ENCODE data around the gene MYL5.
"Not testable (repeated sequence)": the region's sequence is repeated elsewhere in the genome, so short reads cannot be mapped to it uniquely, and the experiment has no call there.

MYL5 gene, protein sequence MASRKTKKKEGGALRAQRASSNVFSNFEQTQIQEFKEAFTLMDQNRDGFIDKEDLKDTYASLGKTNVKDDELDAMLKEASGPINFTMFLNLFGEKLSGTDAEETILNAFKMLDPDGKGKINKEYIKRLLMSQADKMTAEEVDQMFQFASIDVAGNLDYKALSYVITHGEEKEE

DNA sequence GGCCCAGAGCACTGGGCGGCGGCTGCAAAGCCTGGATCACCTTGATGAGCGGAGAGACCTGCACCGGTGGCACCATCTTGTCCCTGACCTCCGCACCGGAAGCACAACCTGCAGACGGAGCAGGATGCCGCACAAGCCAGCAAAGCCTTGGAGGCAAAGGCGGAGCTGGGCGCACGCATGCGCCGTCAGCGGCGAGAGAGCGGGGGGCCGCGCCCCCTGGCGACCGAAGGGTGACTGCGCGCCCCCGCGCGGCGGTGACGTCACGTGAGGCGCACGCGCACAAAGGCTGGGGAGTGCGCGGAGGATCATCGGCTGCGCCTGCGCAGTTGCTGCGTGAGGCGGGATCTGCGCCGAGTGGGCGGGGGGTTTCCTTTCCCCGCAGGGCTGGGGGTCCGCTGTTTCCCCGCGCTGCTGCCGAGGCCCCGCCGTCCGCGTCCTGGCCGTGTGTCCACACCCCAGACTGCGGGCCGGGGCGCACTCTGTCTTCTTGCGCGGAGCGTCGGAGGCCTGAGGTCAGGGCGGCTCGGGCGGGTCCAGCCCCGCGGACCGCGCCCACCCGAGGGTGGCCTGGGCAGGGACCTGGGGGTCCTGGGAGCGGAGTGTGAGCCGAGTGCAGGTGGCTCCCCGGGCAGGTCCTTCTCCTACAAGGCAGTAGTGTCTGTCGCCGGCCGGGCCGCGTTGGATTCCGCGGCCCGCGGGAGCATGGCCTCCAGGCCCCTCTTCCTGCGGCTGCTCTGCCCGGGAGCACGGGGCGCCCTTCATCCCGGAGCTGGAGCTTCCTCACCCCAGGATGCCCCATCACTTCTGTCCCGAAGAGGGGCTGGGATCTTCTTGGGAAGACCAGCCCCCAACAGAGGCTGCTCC lies at the start of gene MYL5, which contains the start of gene ATP5ME:
Gene MYL5 (plus strand): TSS at position 371 of the 864 bp plus-strand sequence. CDS start 3,485 bp downstream, outside the sequence.
Gene ATP5ME (minus strand): TSS at position 105 of the 864 bp plus-strand sequence. CDS start 29 bp downstream, at position 76.
- DNase-seq (ENCODE audit: low read depth in 2 of 3, low spot score in 2 of 3): peak; percentile 94 to 98 (median 96)

DNA sequence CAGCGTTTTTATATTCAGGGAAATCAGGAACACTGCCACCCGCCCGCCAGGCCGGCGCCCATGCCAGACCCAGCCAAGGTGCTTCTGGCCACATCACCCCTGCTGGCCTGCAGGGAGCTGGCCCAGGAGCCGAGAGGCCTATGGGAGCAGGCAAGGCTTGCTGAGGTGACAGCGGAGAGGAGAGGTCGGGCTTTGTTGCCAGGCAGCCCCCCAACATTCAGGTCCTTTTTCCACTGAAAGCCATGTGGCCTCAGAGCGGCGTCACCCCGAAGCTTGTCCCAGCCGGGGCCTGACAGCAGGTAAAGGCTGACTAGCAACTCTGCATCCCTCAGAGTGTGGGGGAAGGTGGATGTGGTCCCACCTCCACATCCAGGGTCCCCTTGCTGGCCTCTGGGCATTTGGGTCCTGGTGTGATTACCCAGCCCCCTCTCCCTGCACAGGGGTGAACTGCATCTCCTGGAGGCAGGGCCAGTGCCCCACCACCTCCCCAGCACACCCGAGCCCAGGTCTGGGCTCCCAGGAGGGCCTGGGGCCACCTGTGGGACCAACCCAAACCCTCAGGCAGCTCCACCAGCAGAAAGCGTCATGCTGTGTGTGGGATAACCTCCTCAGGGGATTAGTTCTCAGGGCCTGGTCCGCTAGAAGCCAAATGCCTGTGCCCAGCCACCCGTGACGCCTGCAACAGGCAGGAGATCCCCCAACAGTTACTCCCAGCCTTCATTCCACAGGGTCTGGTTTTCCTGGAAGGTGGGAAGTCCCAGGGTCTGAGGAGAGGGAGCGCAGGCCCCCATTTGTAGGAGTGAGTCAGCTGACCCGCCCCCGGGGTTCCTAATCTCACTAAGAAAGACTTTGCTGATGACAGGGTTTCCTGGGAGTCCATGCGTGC lies 49.4 kb upstream of the MYL5 start, which contains the start of gene PDE6B:
Gene PDE6B (plus strand): TSS at position 869 of the 886 bp plus-strand sequence. CDS start 54 bp downstream, outside the sequence.
- DNase-seq (ENCODE audit: low read depth in 2 of 3, low spot score in 2 of 3): no peak

DNA sequence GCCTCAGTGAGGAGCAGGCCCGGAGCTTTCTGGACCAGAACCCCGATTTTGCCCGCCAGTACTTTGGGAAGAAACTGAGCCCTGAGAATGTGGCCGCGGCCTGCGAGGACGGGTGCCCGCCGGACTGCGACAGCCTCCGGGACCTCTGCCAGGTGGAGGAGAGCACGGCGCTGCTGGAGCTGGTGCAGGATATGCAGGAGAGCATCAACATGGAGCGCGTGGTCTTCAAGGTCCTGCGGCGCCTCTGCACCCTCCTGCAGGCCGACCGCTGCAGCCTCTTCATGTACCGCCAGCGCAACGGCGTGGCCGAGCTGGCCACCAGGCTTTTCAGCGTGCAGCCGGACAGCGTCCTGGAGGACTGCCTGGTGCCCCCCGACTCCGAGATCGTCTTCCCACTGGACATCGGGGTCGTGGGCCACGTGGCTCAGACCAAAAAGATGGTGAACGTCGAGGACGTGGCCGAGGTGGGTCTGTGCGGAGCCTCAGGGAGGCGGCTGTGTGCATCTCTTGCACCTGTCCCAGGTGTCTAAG lies 48.6 kb upstream of the MYL5 start:
- DNase-seq (ENCODE audit: low read depth in 2 of 3, low spot score in 2 of 3): no peak

DNA sequence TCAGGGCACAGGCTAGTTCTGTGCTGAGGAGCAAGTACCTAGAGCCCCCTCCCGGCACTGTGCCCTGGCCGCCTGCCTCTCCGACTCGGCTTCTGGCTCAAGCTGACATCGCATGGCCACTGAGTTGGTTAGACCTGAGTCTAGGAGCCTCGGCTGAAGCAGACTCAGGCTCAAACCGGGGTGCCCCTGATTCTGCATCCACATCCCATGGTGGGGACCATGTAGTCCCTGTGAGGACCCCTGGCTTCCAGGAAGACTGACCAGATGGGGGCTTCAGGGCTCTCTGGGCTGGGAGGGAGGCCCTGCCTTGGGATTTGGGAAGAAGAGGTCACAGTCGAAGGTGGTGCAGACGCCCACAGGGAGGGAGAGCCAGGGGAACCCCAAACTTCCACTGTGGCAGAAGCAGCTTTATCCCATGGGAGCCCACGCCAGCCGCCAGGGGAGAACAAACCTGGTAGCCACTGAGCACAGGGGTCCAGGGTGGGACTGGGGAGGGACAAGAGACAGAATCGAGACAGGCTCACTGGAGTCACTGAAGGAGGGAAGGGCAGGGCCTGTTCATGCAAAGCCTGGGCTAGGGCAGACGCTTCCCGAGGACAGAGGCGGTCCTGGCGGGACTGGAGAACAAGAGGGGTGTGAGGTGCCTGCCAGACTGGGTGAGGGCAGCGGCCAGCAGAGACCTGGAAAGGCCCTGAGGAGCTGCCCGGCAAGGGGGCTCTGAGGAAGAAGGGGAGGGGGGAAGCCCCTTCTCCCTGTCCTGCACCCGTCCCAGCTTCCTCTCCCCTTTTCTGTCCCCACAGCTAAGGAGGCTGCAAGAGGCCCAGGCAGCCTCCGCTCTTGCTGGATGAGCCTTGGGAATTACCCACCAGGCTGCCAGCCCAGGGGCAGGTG lies 47.9 kb upstream of the MYL5 start:
- DNase-seq (ENCODE audit: low read depth in 2 of 3, low spot score in 2 of 3): no peak

DNA sequence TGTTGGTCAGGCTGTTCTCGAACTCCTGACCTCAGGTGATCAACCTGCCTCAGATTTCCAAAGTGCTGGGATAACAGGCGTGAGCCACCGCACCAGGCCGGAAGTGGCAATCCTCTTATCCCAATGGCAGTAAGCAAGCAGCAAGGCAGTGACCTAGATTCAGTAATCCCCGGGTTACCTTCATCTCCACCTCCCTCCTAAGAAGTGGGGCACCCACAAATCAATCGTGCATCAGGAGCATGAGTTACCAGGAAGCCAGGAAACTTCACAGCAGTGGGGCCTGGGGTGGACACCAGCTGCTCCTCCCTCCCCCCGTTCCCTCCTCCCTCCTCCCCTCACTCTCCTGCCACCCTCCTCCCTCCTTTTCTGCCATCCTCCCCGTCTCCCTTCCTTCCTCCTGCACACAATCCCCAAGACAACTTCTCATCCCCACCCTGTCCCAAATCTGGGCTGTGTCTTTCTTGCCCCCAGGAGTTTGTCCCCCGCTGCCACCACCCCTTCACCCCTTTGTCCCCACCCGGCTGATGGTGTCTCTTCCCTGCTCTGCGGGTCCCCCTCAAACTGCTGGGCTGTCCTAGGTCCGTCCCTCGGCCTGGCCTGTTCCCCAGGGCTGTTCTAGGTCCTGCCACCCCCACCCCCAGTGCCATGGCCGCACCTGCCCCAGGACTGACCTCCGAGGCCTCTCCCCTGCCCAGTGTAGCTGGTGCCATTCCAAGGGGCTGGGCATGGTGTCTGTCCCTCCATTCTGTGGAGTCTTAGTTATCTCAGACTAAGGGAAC lies 46.8 kb upstream of the MYL5 start:
- no peak for DNase-seq (ENCODE audit: low read depth in 2 of 3, low spot score in 2 of 3)

DNA sequence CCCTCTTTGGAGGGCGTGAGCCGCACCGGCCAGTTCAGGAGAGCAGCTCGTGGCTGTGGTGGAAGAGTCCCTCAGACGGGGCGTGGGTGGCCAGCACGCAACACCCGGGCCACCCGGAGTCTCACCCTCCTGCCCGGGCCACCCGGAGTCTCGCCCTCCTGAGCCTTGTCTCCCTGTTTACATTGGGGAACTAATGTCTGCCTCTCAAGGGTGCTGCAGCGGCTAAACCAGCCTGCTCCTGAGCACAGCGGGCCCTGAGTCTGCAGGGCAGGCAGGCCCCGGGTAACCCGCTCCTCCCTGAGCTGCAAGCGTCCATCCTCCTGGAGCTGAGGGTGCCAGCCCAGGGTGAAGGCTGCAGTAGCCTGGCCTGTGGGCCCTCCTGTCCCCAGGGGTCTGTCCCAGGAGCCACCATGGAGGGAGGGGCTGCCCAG lies 46.0 kb upstream of the MYL5 start:
- DNase-seq (ENCODE audit: low read depth in 2 of 3, low spot score in 2 of 3): no peak

DNA sequence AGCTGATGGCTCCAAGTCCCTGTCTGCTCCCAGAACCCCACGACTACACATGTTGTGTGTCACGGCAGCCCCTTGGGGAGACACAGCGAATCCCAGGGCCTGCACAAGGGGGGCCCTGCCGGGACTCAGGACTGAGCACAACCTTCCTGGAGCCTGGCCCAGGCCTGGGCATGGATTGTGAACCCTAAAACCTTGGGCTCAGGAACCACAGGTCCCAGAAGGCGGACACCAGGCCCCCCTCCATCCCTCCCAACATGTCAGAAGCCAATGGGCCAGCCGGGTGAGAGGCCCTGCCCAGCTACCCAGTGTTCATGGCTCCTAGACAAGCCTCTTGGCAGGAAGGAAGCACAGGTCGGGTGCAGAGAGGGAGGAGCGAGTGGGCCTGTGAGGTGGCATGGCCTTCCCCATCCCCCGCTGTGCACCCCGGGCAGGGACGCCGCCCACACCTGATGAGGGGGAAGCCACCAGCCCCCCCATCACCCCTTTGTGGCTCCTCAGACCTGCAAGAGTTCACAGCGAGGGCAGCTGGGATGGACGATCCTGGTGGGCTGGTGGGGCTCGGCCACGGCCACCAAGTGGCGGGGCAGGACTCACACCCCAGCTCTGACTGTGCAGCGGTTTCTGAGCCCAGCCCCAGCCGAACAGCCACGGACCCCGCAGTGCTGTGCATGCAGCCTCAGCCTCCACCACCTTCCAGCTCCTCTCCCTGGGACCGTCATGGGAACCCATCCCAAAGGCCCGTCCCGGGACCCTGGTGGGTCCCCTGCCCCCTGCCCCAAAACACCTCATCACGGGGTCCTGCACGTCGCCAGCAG lies 45.3 kb upstream of the MYL5 start:
- DNase-seq (ENCODE audit: low read depth in 2 of 3, low spot score in 2 of 3): no peak

DNA sequence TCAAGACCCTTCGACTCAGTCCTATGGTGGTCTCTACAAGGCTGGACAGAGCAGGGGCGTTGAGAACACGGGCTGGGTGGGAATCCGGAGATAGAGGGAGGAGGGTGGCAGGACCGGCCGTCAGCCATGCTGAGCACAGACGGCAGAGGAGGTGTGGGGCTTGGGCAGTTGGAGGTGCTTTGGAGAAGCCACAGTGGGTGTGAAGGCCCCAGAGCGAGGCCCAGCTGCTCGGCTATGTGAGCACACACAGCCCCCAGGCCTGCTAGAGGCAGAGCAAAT lies 44.8 kb upstream of the MYL5 start:
- no peak for DNase-seq (ENCODE audit: low read depth in 2 of 3, low spot score in 2 of 3)

DNA sequence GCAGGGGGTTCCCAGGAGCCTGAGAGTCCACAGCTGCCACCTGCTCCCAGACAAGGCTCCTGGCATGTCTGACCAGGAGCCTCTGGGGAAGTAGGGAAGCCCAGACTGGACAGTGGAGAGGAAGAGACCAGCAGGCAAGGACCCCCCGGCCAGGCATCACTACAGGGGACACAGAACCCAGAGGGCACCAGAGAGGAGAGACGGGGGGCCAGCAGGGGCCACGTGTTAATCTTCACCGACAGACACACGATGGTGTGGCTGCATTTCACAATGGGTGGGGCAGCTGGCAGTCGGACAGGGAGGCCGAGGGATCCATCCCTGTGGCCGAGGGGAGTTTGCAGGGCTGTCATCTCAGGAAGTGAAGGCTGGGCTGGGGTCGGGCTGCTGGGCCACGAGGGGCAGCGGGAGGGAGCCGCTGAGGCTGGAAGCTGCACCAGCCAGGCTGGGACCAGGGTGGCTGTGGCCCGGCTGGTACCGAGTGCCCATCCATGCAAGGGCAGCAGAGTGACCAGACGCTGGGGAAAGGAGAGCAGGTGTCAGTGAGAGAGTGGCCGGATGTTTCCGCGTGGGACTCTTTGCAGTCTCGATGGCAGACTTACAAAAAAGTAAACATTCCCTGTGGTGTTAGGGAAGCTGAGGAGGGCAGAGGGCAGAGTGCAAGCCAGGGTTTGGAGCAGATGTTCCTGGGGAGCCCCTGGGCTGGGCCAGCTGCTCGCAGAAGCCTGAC lies 44.3 kb upstream of the MYL5 start:
- no peak for DNase-seq (ENCODE audit: low read depth in 2 of 3, low spot score in 2 of 3)

DNA sequence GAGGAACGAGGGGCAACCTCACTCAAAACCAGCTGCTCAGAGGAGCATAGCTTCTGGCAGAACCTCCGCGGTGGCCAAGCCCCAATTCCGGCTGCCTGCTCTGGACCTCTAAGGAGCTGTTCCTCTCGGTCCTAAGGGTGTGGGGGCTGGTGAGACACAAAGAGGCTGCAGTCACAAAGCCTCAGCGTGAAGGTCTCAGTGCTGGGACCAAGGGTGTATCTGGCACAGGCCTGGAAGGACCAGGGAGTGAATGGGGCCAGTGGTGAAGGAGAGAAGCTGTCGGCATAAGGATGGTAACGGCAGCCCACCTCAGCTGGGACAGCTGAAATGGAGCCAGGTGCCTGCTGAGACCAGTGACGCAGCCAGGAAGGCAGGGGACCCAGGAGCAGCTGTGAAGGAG lies 43.7 kb upstream of the MYL5 start:
- DNase-seq (ENCODE audit: low read depth in 2 of 3, low spot score in 2 of 3): no peak

DNA sequence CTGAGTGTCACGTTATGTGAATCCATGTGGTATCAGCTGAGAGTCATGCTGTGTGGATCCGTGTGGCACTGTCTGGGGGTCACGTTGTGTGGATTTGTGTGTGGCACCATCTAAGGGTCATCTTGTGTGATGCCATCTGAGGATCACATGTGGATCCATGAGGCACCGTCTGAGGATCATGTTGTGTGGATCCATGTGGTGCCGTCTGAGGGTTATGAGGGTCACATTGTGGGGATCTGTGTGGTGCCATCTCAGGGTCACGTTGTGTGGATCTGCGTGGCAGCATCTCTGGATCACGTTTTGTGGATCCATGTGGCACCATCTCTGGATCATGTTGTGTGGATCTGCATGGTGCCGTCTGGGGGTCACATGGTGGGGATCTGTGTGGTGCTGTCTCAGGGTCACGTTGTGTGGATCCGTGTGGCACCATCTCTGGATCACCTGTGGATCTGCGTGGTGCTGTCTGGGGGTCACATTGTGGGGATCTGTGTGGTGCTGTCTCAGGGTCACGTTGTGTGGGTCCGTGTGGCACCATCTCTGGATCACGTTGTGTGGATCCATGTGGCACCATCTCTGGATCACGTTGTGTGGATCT lies 42.0 kb upstream of the MYL5 start:
- DNase-seq (ENCODE audit: low read depth in 2 of 3, low spot score in 2 of 3): no peak

DNA sequence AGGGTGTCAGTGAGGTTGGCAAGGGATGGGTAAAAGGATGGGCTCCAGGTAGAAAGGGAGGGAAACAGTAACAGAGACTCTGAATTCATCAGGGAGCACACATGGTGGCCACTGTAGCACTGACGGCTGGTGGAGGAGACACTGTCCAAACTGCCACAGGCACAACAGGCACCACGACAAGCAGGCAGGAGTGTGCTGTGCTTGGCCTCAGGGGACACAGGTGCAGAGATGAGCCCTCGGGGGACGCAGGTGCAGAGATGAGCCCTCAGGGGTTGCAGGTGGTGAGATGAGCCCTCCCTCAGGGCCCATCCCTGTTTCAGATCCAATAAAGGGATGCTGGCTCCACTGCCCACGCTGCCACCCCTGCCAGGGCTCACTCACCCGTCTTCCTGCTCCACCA lies 41.4 kb upstream of the MYL5 start:
- no peak for DNase-seq (ENCODE audit: low read depth in 2 of 3, low spot score in 2 of 3)

DNA sequence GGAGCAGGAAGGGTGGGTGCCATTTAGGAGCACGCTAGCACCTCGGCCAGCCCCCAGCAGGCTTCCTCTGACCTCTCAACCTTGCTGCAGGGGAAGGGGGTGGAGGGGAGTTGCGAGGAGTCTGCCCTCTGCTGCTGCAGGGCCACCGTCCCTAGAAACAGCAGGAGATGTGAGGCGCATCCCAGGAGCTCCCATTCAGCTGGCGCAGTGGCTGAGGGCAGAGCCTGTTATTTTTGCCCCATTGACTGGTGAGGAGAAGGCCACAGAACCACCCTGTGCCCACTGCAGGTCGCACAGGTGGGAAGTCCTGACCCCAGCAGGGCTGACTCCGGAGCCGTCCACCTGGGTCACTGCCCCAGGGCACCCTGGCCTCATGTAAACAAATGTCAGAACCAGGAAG lies 40.9 kb upstream of the MYL5 start:
- DNase-seq (ENCODE audit: low read depth in 2 of 3, low spot score in 2 of 3): no peak

DNA sequence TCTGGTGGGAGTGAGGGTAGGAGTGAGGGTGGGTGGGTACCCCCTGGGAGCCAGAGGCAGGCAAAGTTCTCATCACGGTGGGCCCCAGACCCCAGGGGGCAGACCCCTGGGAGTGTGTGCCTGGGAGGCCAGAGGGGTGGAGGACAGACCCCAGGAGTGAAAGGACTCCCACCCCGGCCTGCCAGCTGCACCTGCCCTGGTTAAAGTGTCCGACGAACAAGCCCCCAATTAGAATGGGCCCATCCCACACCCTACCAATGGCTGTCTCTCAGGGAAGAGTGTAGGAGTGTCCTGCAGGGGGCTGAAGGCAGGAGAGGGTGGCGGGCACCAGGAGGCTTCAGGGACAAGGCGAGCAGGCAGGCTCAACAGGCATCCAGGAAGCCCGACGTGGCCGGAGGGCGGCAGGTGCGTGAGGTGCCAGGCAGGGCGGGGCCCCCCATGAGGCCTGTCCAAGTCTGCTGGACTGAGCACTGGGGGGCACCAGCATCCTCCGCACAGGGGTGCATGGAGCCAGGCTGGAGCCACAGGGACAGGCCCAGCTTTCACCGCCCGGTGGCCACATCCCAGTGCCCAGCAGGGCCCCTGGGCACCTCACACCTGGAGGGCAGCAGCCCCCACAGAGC lies 40.3 kb upstream of the MYL5 start:
- DNase-seq (ENCODE audit: low read depth in 2 of 3, low spot score in 2 of 3): no peak

DNA sequence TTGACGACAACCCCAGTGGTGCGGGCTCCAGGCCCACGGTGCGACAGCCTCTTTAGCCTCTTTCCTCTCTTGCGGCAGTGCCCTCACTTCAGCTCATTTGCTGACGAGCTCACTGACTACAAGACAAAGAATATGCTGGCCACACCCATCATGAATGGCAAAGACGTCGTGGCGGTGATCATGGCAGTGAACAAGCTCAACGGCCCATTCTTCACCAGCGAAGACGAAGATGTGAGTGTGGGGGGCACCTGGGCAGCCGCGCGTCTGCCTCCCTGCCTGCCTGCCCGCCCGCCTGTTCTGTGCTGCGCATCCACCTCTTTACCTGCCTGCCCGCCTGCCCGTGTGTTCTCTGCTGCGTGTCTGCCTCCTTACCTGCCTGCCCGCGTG lies 39.8 kb upstream of the MYL5 start:
- no peak for DNase-seq (ENCODE audit: low read depth in 2 of 3, low spot score in 2 of 3)

DNA sequence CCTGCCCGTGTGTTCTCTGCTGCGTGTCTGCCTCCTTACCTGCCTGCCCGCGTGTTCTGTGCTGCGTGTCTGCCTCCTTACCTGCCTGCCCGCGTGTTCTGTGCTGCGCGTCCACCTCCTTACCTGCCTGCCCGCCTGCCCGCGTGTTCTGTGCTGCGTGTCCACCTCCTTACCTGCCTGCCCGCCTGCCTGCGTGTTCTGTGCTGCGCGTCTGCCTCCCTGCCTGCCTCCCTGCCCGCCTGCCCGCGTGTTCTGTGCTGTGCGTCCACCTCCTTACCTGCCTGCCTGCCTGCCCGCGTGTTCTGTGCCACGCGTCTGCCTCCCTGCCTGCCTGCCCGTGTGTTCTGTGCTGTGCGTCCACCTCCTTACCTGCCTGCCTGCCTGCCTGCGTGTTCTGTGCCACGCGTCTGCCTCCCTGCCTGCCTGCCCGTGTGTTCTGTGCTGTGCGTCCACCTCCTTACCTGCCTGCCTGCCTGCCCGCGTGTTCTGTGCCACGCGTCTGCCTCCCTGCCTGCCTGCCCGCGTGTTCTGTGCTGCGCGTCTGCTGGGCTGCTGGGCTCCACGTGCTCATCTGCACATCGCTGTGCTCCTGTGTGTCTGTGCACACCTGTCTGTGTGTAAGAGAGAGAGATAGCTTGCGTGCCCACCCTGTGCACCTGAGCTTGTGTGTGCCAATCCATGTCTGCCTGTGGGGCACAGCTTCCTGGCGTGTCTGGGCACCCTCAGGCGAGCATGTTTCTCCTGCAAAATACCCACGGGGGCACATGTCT lies 39.1 kb upstream of the MYL5 start:
- not testable (repeated sequence) for DNase-seq (ENCODE audit: low read depth in 2 of 3, low spot score in 2 of 3)

All from activated CD8-positive, alpha-beta memory T cell treated with anti-CD3 and anti-CD28 coated beads for 48 hours (primary cell).